ENCODE data around the gene SFI1. TPM values are rescaled to one million over a fixed set of nuclear protein-coding genes. Genes with fewer than 3 reads are reported as not detected.

SFI1 gene
- total RNA-seq, 1 donor from 2014 or later, result 38.0 TPM

DNA sequence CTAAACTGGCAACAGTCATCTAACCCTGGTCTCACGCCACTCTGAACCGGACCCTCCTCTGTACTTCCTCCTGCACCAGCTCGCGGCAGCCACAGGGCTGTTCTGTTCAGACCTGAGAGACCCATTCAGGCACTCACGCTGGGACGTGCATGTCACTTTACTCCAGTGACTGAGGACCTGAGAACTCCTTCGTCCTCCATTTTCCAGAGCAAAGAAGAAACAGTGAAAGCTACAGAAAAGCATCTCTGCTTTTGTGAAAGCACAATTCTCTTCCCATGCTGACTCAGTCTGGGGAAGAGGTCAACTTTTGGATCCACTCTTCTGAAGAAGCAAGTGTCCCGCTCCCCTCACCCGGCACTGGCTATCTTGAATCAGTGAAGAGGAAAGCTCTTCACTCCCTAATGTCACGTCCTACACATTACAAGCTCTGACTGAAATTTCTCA lies 141.1 kb downstream of the SFI1 start:
- Histone ChIP-seq H3K4me3 (peak overlapping the region; percentile 47), H3K27ac (peak overlapping the region; percentile 84), H3K9me3 (no peaks in the 10 kb centered on the region), H3K4me1 (peaks cover 35% of the 10 kb centered on the region), H3K36me3 (no peaks in the 10 kb centered on the region), H3K27me3 (no peaks in the 10 kb centered on the region)
- TF ChIP-seq, protein P1, sequence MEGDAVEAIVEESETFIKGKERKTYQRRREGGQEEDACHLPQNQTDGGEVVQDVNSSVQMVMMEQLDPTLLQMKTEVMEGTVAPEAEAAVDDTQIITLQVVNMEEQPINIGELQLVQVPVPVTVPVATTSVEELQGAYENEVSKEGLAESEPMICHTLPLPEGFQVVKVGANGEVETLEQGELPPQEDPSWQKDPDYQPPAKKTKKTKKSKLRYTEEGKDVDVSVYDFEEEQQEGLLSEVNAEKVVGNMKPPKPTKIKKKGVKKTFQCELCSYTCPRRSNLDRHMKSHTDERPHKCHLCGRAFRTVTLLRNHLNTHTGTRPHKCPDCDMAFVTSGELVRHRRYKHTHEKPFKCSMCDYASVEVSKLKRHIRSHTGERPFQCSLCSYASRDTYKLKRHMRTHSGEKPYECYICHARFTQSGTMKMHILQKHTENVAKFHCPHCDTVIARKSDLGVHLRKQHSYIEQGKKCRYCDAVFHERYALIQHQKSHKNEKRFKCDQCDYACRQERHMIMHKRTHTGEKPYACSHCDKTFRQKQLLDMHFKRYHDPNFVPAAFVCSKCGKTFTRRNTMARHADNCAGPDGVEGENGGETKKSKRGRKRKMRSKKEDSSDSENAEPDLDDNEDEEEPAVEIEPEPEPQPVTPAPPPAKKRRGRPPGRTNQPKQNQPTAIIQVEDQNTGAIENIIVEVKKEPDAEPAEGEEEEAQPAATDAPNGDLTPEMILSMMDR (IDR thresholded peaks at IDR 0.05), result no peak
- peak; percentile 59 for ATAC-seq
- intact Hi-C loops (cut with DNase I), result loop anchor here (10.0 kb wide), 1 partner anchor 83 kb away; no protein-coding TSS in a partner anchor
- DNase-seq, result no peak

DNA sequence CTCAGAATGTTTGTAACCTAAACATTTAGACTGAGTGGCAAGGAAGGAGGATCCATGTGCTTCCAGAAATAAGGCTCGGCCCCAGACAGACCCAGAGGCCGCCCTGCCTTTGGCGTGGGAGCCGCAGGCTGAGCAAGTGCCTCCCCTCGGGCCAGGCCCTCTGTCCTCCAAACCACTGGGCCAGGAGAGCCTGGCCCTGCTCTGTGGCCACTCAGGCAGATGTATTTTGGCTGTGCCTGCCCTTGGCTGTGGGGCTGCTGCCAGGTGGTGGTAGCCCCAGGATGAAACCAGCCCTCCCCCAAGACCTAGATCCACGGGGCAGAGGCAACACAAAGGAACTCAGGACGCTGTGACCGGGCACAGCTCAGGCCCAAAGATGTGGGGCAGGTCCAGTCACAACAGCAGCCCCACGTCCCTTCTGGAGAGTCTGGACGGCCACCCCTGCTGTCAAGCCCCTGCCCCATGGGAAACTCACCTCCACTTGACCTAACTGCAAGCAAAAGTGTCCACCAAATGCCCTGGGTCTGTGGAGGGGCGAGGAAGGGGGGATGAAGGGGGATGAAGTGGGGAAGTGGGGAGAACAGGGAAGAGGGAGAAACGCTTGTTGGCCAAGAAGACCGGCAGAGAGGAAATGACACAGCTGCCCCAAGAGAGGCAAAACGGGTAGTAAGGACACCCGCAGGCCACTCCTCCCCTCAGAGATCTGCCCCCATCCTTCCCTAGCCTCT lies 141.7 kb downstream of the SFI1 start:
- peaks cover 35% of the 10 kb centered on the region for H3K4me1 ChIP-seq
- intact Hi-C loops (cut with DNase I), result loop anchor here (10.0 kb wide), 1 partner anchor 83 kb away; no protein-coding TSS in a partner anchor
- peak; percentile 81 for ATAC-seq

DNA sequence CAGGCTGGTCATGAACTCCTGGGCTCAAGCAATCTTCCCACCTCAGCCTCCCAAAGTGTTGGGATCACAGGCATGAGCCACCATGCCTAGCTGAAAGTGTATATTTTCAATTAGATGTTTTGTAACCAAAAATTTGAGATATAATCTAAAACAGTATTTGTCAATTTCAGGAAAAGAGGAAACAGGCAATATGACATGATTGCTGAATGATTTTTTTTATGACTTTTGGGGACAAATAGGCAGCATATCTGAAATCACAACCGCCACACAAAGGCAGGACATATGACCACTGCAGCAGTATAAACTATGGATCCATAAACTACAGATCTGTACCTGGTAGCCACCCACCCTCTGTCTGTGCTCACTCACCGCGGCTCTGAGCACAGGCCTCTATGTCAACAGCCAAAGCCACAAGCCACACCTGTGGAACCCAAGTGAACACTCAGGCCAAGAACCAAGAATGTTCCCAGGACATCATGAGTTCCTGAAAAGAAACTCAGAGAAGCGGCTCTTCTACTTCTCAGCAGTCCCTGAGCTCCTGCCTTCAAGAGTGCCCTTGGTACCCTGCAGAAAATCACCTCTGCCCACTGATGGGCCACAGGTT lies 143.2 kb downstream of the SFI1 start:
- TF ChIP-seq, protein P1 (IDR thresholded peaks at IDR 0.05), result no peak
- Histone ChIP-seq H3K27ac (no peak overlapping the region), H3K36me3 (no peaks in the 10 kb centered on the region), H3K9me3 (no peaks in the 10 kb centered on the region), H3K4me1 (peaks cover 35% of the 10 kb centered on the region), H3K27me3 (no peaks in the 10 kb centered on the region), H3K4me3 (peak overlapping the region; percentile 1)
- DNase-seq (no peak), ATAC-seq (peak; percentile 66)
- intact Hi-C loops (cut with DNase I), result loop anchor here (10.0 kb wide), 1 partner anchor 85 kb away; no protein-coding TSS in a partner anchor

More for the DNA sequence above, 141.7 kb downstream of the SFI1 start:
- Histone ChIP-seq H3K9me3 (no peaks in the 10 kb centered on the region), H3K27me3 (no peaks in the 10 kb centered on the region), H3K36me3 (no peaks in the 10 kb centered on the region), H3K4me3 (peak overlapping the region; percentile 47), H3K27ac (peak overlapping the region; percentile 84)
- DNase-seq, result no peak
- TF ChIP-seq, protein P1 (IDR thresholded peaks at IDR 0.05), result no peak

DNA sequence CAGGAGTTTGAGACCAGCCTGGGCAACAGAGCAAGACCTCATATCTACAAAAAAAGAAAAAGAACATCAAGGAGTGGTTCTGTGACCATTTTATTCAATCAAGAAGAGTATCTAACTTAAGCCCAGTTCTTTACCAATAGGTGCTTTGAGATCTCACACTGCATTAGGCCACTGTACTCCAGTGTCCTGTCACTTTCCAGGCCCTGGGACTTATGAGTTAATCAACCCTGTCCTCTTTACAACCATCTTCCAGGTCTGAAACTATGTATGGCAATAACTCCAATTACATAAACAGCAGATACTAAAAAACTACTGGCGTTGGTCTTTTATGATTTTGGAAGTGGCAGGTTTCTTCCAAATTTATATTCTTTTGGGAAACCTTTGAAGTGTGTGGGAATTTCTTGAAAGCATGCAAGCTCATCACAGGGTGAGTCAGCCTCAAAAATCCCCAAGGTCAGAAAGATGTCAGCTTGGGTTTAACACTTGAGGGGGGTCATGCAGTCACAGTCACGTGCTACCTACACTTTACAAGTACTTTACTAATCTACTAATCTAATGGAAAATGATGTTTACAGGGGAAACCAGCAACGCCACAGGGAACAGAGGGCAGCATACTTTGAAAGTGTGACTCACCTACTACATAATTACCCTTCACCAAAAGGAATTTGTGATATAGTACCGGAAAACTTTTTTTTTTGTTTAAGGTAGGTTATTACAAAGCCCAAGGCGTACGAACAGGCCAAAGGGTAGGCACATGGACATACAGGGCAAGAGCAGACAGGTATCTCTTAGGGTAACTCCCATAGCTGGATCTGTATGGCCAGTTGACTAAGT lies 150.1 kb downstream of the SFI1 start:
- H3K4me1 ChIP-seq, result peaks cover 17% of the 10 kb centered on the region
- DNase-seq (no peak), ATAC-seq (no peak)
- H3K4me3 ChIP-seq, result no peak overlapping the region
- H3K27ac ChIP-seq, result peak overlapping the region; percentile 4
- peaks cover 38% of the 10 kb centered on the region for H3K36me3 ChIP-seq
- H3K9me3 ChIP-seq, result no peaks in the 10 kb centered on the region
- intact Hi-C loops (cut with DNase I), result no loop called here
- TF ChIP-seq, protein P1 (IDR thresholded peaks at IDR 0.05), result no peak
- no peaks in the 10 kb centered on the region for H3K27me3 ChIP-seq

DNA sequence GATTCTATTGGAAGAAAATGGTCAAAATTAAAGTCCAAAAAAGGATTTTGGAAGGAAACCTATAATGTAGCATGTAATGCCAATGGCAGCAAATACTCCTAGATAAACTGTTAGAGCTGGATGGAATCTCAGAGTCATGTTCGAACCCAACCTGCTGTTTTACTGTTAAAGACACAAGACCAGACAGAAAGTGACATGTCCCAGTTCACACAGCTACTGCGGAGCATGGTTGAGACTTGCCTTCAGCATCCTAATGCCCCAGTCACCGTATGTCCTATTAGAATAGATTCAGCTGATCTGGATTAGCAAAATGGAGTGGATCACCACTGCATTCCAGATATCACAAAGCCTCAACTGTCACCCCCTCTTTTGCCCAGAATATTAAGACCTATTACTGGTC lies 150.7 kb downstream of the SFI1 start:
- peaks cover 38% of the 10 kb centered on the region for H3K36me3 ChIP-seq
- H3K27me3 ChIP-seq, result no peaks in the 10 kb centered on the region
- ATAC-seq (no peak), DNase-seq (no peak)
- H3K4me1 ChIP-seq, result peaks cover 17% of the 10 kb centered on the region
- H3K4me3 ChIP-seq, result no peak overlapping the region
- intact Hi-C loops (cut with DNase I), result no loop called here
- no peak overlapping the region for H3K27ac ChIP-seq
- H3K9me3 ChIP-seq, result no peaks in the 10 kb centered on the region
- TF ChIP-seq, protein P1 (IDR thresholded peaks at IDR 0.05), result no peak

Data from upper lobe of right lung (tissue), 1 donor.